SK-N-SH treated with all-trans-retinoic acid at 6 μM for 48 hours (cell line): ENCODE data around the gene FOXJ3.
A peak's percentile ranks its signal among the peaks of the same experiment; 100 is the strongest.

Experiments
- ATAC-seq: fragments of 200-7000 bp; cut with Tn5 transposase; 3 replicates; pipeline ENCODE4 v1.9.1; 2020; ENCODE audit warnings: mild to moderate bottlenecking, moderate library complexity
- BACH2 ChIP-seq: fragments of 250-450 bp; sonication (Bioruptor Pico); IDR thresholded peaks from 2 replicates; pipeline ENCODE4 v1.9.0; 2021; ENCODE audit warnings: mild to moderate bottlenecking, borderline replicate concordance
- ESRRG ChIP-seq: fragments of 250-450 bp; sonication (Bioruptor Pico); IDR thresholded peaks from 2 replicates; pipeline ENCODE4 v1.6.1; 2021; ENCODE audit warnings: mild to moderate bottlenecking
- GLIS3 ChIP-seq: fragments of 250-450 bp; sonication (Bioruptor Pico); IDR thresholded peaks from 2 replicates; pipeline ENCODE4 v1.5.0; 2020; ENCODE audit warnings: mild to moderate bottlenecking, moderate library complexity
- OSR1 ChIP-seq: fragments of 250-450 bp; sonication (Bioruptor Pico); IDR thresholded peaks from 2 replicates; pipeline ENCODE4 v1.8.0; 2022; ENCODE audit warnings: moderate library complexity, mild to moderate bottlenecking, inconsistent platforms
- PATZ1 ChIP-seq: fragments of 250-450 bp; sonication (Bioruptor Pico); IDR thresholded peaks from 2 replicates; pipeline ENCODE4 v1.8.0; 2020; ENCODE audit warnings: mild to moderate bottlenecking, moderate library complexity, borderline replicate concordance
- RARB ChIP-seq: fragments of 250-450 bp; sonication (Bioruptor Pico); IDR thresholded peaks from 2 replicates; pipeline ENCODE4 v1.8.0; 2021; ENCODE audit warnings: mild to moderate bottlenecking, moderate library complexity
- TCF4 ChIP-seq: fragments of 250-450 bp; sonication (Bioruptor Pico); IDR thresholded peaks from 2 replicates; pipeline ENCODE4 v1.8.0; 2021; ENCODE audit warnings: mild to moderate bottlenecking, moderate library complexity, borderline replicate concordance
- TOX ChIP-seq: fragments of 250-450 bp; sonication (Bioruptor Pico); IDR thresholded peaks from 2 replicates; pipeline ENCODE4 v1.8.0; 2021; ENCODE audit warnings: mild to moderate bottlenecking, moderate library complexity, borderline replicate concordance
- TSHZ2 ChIP-seq: fragments of 250-450 bp; sonication (Bioruptor Pico); IDR thresholded peaks from 2 replicates; pipeline ENCODE4 v1.5.0; 2020; ENCODE audit warnings: mild to moderate bottlenecking, moderate library complexity
- ZC3H10 ChIP-seq: fragments of 250-450 bp; sonication (Bioruptor Pico); IDR thresholded peaks from 2 replicates; pipeline ENCODE4 v1.5.1; 2021; ENCODE audit warnings: mild to moderate bottlenecking, moderate library complexity
- ZFP3 ChIP-seq: fragments of 250-450 bp; sonication (Bioruptor Pico); IDR thresholded peaks from 2 replicates; pipeline ENCODE4 v1.5.0; 2020; ENCODE audit warnings: mild to moderate bottlenecking, moderate library complexity
- ZFP30 ChIP-seq: fragments of 450-650 bp; formaldehyde crosslinking; IDR thresholded peaks from 2 replicates; pipeline ENCODE4 v1.5.0; 2022; ENCODE audit warnings: mild to moderate bottlenecking, moderate library complexity
- ZNF565 ChIP-seq: fragments of 450-650 bp; formaldehyde crosslinking; conservative IDR thresholded peaks from 2 replicates; pipeline ENCODE4 v1.5.0; 2020; ENCODE audit warnings: low read depth, mild to moderate bottlenecking, moderate library complexity
- ZNF70 ChIP-seq: fragments of 450-650 bp; formaldehyde crosslinking; IDR thresholded peaks from 2 replicates; pipeline ENCODE4 v1.5.0; 2020; ENCODE audit warnings: mild to moderate bottlenecking, moderate library complexity
- ZNF8 ChIP-seq: fragments of 450-650 bp; formaldehyde crosslinking; IDR thresholded peaks from 2 replicates; pipeline ENCODE4 v1.5.0; 2020; ENCODE audit warnings: mild to moderate bottlenecking, moderate library complexity
- TF ChIP-seq, protein P1 (sequence below): fragments of 250-450 bp; sonication (Bioruptor Pico); IDR thresholded peaks from 2 replicates; pipeline ENCODE4 v1.5.1; 2020; ENCODE audit warnings: low read depth, mild to moderate bottlenecking, moderate library complexity
- TF ChIP-seq, protein P2 (sequence below): fragments of 250-450 bp; sonication (Bioruptor Pico); IDR thresholded peaks from 2 replicates; pipeline ENCODE4 v1.8.0; 2021; ENCODE audit warnings: low read depth, mild to moderate bottlenecking, moderate library complexity, borderline replicate concordance
- TF ChIP-seq, protein P3 (sequence below): fragments of 250-450 bp; sonication (Bioruptor Pico); IDR thresholded peaks from 2 replicates; pipeline ENCODE4 v1.5.1; 2021; ENCODE audit warnings: mild to moderate bottlenecking, moderate library complexity

Gene FOXJ3

DNA sequence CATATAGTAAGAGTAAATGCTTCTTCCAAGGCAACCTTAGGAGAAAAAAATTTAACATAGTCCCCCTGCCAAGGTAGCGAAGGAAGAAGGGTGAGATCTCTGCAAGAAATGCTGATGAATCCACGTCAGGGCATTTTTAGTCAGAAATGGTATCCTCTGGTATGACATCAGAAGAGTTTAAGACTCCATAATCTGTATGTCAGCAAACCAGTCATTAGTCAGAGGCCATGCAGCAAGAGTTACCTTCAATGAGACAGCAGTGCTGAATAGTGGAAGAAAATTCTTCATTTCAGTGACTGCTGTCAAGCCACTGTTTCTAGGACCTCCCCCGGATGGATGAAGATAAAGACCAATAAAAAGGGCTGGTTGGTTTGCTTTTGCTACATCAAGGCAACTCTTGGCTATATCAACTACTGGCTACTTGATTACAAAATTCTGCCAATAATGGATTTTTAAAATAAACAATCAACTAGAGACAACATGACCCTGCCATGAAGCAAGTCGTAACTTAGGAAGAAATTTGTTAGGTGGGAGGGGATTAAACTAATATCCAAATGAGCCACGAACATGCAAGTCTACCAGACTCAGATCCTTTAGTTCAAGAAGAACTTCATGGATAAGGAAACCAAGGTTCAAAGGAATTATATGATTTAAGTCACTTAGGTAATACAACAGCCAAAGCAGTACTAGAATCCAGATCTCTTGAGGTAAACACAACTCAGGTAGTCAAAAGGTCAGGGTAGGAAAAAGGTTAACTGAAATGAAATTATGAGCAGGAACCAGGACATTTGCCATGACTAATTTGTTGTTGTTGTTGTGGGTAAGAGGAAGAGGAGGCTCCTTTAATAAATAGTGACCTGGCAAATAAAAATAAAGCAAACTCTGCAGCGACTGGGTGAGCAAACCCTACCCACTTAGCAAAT is 144.8 kb downstream of the FOXJ3 start:
- no peak for ATAC-seq
- TF ChIP-seq ZNF8 (CRISPR knock-in tag), result no peak
- TF ChIP-seq ESRRG (CRISPR knock-in tag), result no peak
- no peak for TF ChIP-seq OSR1
- TF ChIP-seq ZNF70 (CRISPR knock-in tag), result no peak
- no peak for TF ChIP-seq GLIS3 (CRISPR knock-in tag)
- no peak for TF ChIP-seq ZC3H10 (CRISPR knock-in tag)
- TF ChIP-seq, protein P1, sequence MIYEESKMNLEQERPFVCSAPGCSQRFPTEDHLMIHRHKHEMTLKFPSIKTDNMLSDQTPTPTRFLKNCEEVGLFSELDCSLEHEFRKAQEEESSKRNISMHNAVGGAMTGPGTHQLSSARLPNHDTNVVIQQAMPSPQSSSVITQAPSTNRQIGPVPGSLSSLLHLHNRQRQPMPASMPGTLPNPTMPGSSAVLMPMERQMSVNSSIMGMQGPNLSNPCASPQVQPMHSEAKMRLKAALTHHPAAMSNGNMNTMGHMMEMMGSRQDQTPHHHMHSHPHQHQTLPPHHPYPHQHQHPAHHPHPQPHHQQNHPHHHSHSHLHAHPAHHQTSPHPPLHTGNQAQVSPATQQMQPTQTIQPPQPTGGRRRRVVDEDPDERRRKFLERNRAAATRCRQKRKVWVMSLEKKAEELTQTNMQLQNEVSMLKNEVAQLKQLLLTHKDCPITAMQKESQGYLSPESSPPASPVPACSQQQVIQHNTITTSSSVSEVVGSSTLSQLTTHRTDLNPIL (CRISPR knock-in tag), result no peak
- TF ChIP-seq, protein P2, sequence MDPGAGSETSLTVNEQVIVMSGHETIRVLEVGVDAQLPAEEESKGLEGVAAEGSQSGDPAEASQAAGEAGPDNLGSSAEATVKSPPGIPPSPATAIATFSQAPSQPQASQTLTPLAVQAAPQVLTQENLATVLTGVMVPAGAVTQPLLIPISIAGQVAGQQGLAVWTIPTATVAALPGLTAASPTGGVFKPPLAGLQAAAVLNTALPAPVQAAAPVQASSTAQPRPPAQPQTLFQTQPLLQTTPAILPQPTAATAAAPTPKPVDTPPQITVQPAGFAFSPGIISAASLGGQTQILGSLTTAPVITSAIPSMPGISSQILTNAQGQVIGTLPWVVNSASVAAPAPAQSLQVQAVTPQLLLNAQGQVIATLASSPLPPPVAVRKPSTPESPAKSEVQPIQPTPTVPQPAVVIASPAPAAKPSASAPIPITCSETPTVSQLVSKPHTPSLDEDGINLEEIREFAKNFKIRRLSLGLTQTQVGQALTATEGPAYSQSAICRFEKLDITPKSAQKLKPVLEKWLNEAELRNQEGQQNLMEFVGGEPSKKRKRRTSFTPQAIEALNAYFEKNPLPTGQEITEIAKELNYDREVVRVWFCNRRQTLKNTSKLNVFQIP (CRISPR knock-in tag), result no peak
- TF ChIP-seq ZNF565 (CRISPR knock-in tag), result no peak
- TF ChIP-seq, protein P3, sequence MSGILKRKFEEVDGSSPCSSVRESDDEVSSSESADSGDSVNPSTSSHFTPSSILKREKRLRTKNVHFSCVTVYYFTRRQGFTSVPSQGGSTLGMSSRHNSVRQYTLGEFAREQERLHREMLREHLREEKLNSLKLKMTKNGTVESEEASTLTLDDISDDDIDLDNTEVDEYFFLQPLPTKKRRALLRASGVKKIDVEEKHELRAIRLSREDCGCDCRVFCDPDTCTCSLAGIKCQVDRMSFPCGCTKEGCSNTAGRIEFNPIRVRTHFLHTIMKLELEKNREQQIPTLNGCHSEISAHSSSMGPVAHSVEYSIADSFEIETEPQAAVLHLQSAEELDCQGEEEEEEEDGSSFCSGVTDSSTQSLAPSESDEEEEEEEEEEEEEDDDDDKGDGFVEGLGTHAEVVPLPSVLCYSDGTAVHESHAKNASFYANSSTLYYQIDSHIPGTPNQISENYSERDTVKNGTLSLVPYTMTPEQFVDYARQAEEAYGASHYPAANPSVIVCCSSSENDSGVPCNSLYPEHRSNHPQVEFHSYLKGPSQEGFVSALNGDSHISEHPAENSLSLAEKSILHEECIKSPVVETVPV, result no peak
- TF ChIP-seq ZFP3 (CRISPR knock-in tag), result no peak
- no peak for TF ChIP-seq TCF4 (CRISPR knock-in tag)
- no peak for TF ChIP-seq BACH2 (CRISPR knock-in tag)
- no peak for TF ChIP-seq RARB (CRISPR knock-in tag)
- no peak for TF ChIP-seq TSHZ2 (CRISPR knock-in tag)
- TF ChIP-seq, all 23 proteins: peak for 0

DNA sequence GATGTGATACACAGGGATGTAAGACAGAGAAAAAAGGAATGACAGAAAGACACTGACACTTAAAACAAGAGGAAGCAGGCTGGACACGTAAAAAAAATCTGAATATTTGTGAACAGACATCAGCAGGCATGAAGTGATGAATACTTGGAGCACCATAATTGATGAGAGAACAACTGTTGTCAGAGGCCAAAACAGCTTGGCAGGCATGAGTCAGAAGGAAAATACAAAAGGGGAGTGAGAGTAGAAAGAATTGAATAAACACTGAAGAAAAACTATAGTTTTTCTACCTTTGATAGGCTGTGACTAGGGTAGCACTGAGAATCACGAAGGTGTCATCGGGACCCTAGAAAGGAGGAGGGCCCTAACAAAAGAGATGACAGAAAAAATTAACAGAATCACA is 148.9 kb downstream of the FOXJ3 start:
- TF ChIP-seq ZFP30 (no peak), OSR1 (no peak), RARB (CRISPR knock-in tag) (no peak), PATZ1 (no peak), TOX (CRISPR knock-in tag) (no peak), BACH2 (CRISPR knock-in tag) (no peak), TSHZ2 (CRISPR knock-in tag) (no peak), ZC3H10 (CRISPR knock-in tag) (no peak)
- TF ChIP-seq, protein P1 (CRISPR knock-in tag), result no peak
- ATAC-seq, result peak; percentile 85
